ENCODE data around the gene DPP10.

The DPP10 gene

GRCh38 chr2:114810092-114810491 is 367.7 kb downstream of the DPP10 start:
- DNase-seq (ENCODE audit: low spot score) = no peak

- DNase-seq (ENCODE audit: low spot score) = no peak
Observed at GRCh38 chr2:114812261-114812660, 369.8 kb downstream of the DPP10 start.

GRCh38 chr2:114814355-114814754 is 371.9 kb downstream of the DPP10 start:
- no peak for DNase-seq (ENCODE audit: low spot score)

GRCh38 chr2:114821055-114821454 is 378.6 kb downstream of the DPP10 start:
- DNase-seq (ENCODE audit: low spot score) = no peak

- DNase-seq (ENCODE audit: low spot score) = no peak
Observed at GRCh38 chr2:114843963-114844362, 401.5 kb downstream of the DPP10 start.

GRCh38 chr2:114857196-114857595 is 414.8 kb downstream of the DPP10 start:
- DNase-seq (ENCODE audit: low spot score) = no peak

- DNase-seq (ENCODE audit: low spot score) = no peak
Observed at GRCh38 chr2:114859726-114860510, 417.5 kb downstream of the DPP10 start.

- DNase-seq (ENCODE audit: low spot score) = no peak
Observed at GRCh38 chr2:114862243-114862642, 419.8 kb downstream of the DPP10 start.

GRCh38 chr2:114864901-114865300 is 422.5 kb downstream of the DPP10 start:
- DNase-seq (ENCODE audit: low spot score) = no peak

- DNase-seq (ENCODE audit: low spot score) = no peak
Observed at GRCh38 chr2:114880046-114880445, 437.6 kb downstream of the DPP10 start.

- DNase-seq (ENCODE audit: low spot score) = no peak
Observed at GRCh38 chr2:114919985-114920384, 477.5 kb downstream of the DPP10 start.

GRCh38 chr2:114922076-114922475 is 479.6 kb downstream of the DPP10 start:
- DNase-seq (ENCODE audit: low spot score) = no peak

GRCh38 chr2:114925296-114926255 is 483.1 kb downstream of the DPP10 start:
- DNase-seq (ENCODE audit: low spot score) = no peak

- DNase-seq (ENCODE audit: low spot score) = no peak
Observed at GRCh38 chr2:114926303-114926702, 483.9 kb downstream of the DPP10 start.

- DNase-seq (ENCODE audit: low spot score) = no peak
Observed at GRCh38 chr2:114929225-114929624, 486.8 kb downstream of the DPP10 start.

GRCh38 chr2:114933671-114934241 is 491.3 kb downstream of the DPP10 start:
- no peak for DNase-seq (ENCODE audit: low spot score)

- DNase-seq (ENCODE audit: low spot score) = no peak
Observed at GRCh38 chr2:114935031-114935430, 492.6 kb downstream of the DPP10 start.

- DNase-seq (ENCODE audit: low spot score) = no peak
Observed at GRCh38 chr2:114937366-114937930, 495.0 kb downstream of the DPP10 start.

- peak; percentile 36 for DNase-seq (ENCODE audit: low spot score)
Observed at GRCh38 chr2:114940785-114941458, 498.5 kb downstream of the DPP10 start.

- no peak for DNase-seq (ENCODE audit: low spot score)
Observed at GRCh38 chr2:114949228-114949804, 506.9 kb downstream of the DPP10 start.

- DNase-seq (ENCODE audit: low spot score) = no peak
Observed at GRCh38 chr2:114960389-114960788, 517.9 kb downstream of the DPP10 start.
